Right kidney (tissue), 1 donor: ENCODE measurements around the gene B3GNT8.
"Not testable (repeated sequence)": the region's sequence is repeated elsewhere in the genome, so short reads cannot be mapped to it uniquely, and the experiment has no call there.

ENCODE experiments used
- DNase-seq: peaks from one replicate; pipeline ENCODE4 v3.0.0-alpha.2; 2016

Gene B3GNT8

GRCh38 chr19:41386442-41386841, 40.7 kb downstream of the B3GNT8 start:
- no peak for DNase-seq

- no peak for DNase-seq
These were observed 42.8 kb downstream of the B3GNT8 start for GRCh38 chr19:41384351-41384750.

GRCh38 chr19:41381536-41381935, 45.6 kb downstream of the B3GNT8 start:
- DNase-seq, result not testable (repeated sequence)

GRCh38 chr19:41377977-41378709, 49.0 kb downstream of the B3GNT8 start:
- DNase-seq, result no peak

GRCh38 chr19:41376998-41377365, 50.2 kb downstream of the B3GNT8 start:
- DNase-seq, result no peak

GRCh38 chr19:41376241-41376997, 50.8 kb downstream of the B3GNT8 start, which contains the start of gene TMEM91:
TSS of gene TMEM91 (plus strand) at chr19:41376533. CDS start at chr19:41378310, 1,777 bp downstream.
- DNase-seq, result peak; percentile 74
